Activated T-helper 2 cell treated with anti-CD3 and anti-CD28 coated beads, Interferon-gamma antibody, Interleukin-2, Interleukin-4, amounts not matched to agents 10 μg/mL and 5 μg/mL and 100 μg/mL, durations not matched to agents 14 hours and 24 hours and 36 hours (primary cell): ENCODE results near the gene KCNE4. TPM values are rescaled to one million over a fixed set of nuclear protein-coding genes. Genes with fewer than 3 reads are reported as not detected.

Source experiments
- DNase-seq: peaks from one replicate; pipeline ENCODE4 v3.0.0; 2021; ENCODE audit warnings: low spot score
- H3K27ac Mint-ChIP-seq: one replicate; pipeline ENCODE4 v1.8.0; 2021; ENCODE audit warnings: mixed read lengths
- H3K27me3 Mint-ChIP-seq: one replicate; pipeline ENCODE4 v1.8.0; 2021; ENCODE audit warnings: low read depth, mixed read lengths
- H3K36me3 Mint-ChIP-seq: one replicate; pipeline ENCODE4 v1.8.0; 2021; ENCODE audit warnings: low read depth, mixed read lengths
- H3K4me1 Mint-ChIP-seq: one replicate; pipeline ENCODE4 v1.8.0; 2021; ENCODE audit warnings: low read depth, mixed read lengths
- H3K4me3 Mint-ChIP-seq: one replicate; pipeline ENCODE4 v1.8.0; 2021; ENCODE audit warnings: low read depth, mild to moderate bottlenecking, moderate library complexity, mixed read lengths
- H3K9me3 Mint-ChIP-seq: one replicate; pipeline ENCODE4 v1.8.0; 2021; ENCODE audit warnings: mixed read lengths
- intact Hi-C: fragments of 100-400 bp; cut with micrococcal nuclease; formaldehyde crosslinking; loops from one replicate; pipeline ENCODE4 v1.15.1; 2023
- total RNA-seq: library from RNA; stranded (reverse); gene quantifications from 2 replicates; pipeline ENCODE4 v1.2.3, GENCODE V29; 2022

The KCNE4 gene
- total RNA-seq, 1 donor from 2014 or later: not detected

DNA sequence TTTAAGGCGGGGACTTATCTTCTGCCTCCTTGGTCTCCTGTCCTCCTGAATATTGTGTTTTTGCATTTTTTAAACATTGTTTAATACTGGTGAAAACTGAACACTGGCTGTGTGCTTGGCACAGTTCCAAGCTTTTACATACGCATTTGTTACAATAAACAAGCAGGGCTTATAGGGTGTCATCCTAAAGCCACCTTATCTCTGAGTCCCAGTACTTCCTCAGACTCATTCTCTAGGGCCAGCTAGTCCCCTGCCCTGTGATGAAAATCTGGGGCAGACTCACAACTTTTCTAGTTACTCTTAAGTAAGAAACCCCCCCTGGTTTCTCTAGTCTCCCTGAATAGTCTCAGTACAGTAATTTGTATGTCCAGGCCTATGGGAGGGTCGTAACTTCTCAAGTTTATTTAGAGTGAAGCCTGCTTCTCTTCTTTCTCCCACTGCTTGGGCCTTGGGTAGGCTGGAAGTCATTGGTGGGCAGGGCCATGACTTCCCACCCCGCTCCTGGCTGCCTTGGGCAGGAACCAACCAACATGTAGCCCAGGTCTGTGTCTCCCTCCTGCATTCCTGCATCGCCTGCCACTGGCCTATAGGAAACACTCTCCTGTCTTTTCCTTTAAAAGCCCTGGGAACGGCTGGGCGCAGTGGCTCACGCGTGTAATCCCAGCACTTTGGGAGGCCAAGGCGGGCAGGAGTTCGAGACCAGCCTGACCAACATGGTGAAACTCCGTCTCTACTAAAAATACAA is 7.7 kb upstream of the KCNE4 start:
- H3K27me3 Mint-ChIP-seq: no peaks in the 10 kb centered on the region
- intact Hi-C loops: no loop called here
- no peaks in the 10 kb centered on the region for H3K36me3 Mint-ChIP-seq
- no peak for DNase-seq
- H3K9me3 Mint-ChIP-seq: no peaks in the 10 kb centered on the region
- no peak overlapping the region for H3K27ac Mint-ChIP-seq
- H3K4me1 Mint-ChIP-seq: no peaks in the 10 kb centered on the region
- H3K4me3 Mint-ChIP-seq: no peak overlapping the region

DNA sequence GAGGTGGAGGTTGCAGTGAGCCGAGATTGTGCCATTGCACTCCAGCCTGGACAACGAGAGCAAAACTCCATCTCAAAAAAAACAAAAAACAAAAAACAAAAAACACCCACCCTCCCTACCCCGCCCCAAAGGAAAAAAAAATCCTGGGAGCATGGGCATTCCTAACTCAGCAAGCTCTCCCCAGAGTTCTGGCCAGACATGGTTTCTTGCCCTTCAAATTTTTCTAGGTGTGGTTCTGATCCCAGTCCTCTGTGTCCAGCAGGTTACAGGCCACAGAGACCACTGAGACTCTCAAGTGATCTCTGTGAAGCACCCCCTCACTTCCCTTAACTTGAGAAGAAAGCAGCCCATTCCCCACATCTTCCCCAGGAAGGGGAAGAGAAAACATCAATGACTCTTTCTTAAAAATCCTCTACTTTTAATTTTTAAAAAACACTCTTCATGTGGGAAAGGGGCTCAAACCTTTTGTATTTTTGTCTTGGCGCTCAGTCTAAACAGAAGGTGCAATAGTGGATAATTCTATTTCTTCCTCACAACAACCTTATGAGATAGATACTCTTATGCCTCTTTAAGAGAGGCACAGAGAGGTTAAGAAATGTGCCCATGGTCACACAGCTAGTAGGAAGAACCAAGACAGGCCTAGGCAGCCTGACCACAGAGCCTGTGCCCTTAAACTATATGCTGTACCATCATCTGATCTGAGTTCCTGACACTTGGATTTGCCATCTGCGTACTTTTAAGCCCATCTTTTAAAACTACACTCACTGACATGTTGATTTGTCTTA is 6.9 kb upstream of the KCNE4 start:
- DNase-seq: no peak
- no peaks in the 10 kb centered on the region for H3K4me1 Mint-ChIP-seq
- no peak overlapping the region for H3K4me3 Mint-ChIP-seq
- no peaks in the 10 kb centered on the region for H3K27me3 Mint-ChIP-seq
- intact Hi-C loops: no loop called here
- H3K9me3 Mint-ChIP-seq: no peaks in the 10 kb centered on the region
- no peaks in the 10 kb centered on the region for H3K36me3 Mint-ChIP-seq
- H3K27ac Mint-ChIP-seq: no peak overlapping the region

DNA sequence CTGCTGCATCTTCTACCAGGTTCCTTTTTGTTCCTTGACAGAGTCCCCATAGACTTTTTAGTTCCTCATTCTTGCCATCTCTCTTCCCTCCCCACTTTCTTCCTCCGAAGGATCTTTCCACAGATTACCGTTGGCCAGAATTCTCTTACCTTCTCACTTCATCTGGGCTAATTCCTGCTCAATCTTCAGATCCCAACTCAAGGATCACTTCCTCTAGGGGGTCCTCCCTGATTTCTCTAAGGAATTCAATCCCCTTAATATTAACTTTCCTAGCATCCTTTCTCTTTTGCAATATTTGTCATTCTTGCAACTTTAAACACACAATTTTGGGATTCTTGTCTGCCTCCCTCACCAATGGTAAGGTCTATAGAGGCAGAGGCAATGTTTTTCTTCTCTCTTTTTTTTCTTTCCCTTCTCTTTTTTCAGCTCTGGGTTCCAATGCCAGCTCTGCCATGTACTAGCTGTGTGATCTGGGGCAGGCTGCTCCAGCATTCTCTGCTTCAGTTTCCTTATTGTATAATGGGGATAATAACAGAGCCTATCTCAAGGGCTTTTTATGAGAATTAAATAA is 5.4 kb upstream of the KCNE4 start:
- DNase-seq: no peak
- no peaks in the 10 kb centered on the region for H3K27me3 Mint-ChIP-seq
- H3K4me3 Mint-ChIP-seq: no peak overlapping the region
- H3K9me3 Mint-ChIP-seq: no peaks in the 10 kb centered on the region
- H3K27ac Mint-ChIP-seq: no peak overlapping the region
- no peaks in the 10 kb centered on the region for H3K36me3 Mint-ChIP-seq
- H3K4me1 Mint-ChIP-seq: no peaks in the 10 kb centered on the region
- intact Hi-C loops: no loop called here

DNA sequence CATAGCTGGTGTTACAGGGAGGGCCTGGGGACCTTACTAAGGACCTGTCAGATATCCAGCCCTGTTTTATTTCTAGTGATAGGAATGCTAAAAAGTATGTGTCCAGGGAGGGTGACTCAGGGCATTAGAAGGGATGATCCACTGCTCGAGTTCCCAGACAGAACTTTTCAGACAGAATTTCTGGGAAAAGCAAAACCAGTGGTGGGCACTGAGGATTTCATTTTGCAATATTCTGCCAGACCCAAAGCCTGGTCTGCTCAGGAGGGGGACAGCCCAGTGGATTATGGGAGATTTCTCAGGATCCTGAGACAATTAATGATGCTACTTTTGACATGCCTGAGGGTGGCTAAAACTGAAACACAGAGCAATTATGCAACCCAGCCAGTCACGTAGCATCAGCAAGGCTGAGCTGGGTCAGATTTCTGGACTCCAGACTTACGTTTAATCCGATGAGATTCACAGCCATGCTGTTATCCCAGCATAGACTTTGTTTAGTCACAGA is 4.7 kb upstream of the KCNE4 start:
- no peak overlapping the region for H3K27ac Mint-ChIP-seq
- intact Hi-C loops: no loop called here

DNA sequence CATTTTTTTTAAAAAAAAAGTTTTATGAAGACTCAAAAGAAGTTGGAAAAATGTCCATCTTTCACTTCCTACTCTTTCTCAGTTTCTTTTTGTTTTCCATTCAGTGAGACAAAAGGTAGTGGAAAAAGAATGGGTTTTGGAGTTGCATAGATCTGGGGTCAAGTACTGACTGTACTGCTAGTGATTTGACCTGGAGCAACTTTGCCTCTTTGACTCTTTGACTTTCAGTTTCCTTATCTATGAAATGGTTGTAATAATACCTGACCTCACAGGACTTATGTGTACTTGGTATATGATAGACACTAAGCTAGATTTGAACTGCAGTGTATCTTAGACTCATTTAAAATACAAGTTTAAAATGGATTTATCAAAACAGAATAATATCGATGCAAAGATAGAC is 3.5 kb upstream of the KCNE4 start:
- intact Hi-C loops: no loop called here
- H3K4me3 Mint-ChIP-seq: no peak overlapping the region
- H3K27ac Mint-ChIP-seq: no peak overlapping the region
- H3K27me3 Mint-ChIP-seq: no peaks in the 10 kb centered on the region
- DNase-seq: no peak
- H3K4me1 Mint-ChIP-seq: no peaks in the 10 kb centered on the region
- H3K9me3 Mint-ChIP-seq: no peaks in the 10 kb centered on the region
- no peaks in the 10 kb centered on the region for H3K36me3 Mint-ChIP-seq

More for the DNA sequence above, 4.7 kb upstream of the KCNE4 start:
- Mint-ChIP-seq H3K4me3 (no peak overlapping the region), H3K27me3 (no peaks in the 10 kb centered on the region), H3K36me3 (no peaks in the 10 kb centered on the region), H3K4me1 (no peaks in the 10 kb centered on the region), H3K9me3 (no peaks in the 10 kb centered on the region)
- DNase-seq: no peak

DNA sequence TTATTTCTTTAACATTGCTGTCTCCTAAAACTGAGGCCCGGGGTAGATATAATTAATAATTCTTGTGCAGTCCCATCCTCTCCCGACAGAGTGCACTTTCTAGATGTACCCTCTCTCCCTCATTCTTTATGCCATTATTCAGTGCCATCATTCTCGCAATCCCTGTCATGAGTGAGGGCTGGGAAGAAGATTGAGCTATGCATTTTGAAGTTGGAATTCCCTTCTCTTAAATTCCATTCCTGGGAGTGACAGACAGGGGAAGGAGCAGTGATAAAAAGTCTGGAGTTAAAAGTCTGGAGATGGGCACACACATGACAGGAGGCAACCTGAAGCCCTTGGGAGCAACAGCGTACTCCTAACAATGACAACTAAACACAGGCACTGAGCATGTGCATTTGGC is 2.6 kb upstream of the KCNE4 start:
- Mint-ChIP-seq H3K27ac (no peak overlapping the region), H3K4me3 (no peak overlapping the region), H3K27me3 (no peaks in the 10 kb centered on the region), H3K4me1 (no peaks in the 10 kb centered on the region), H3K9me3 (no peaks in the 10 kb centered on the region), H3K36me3 (no peaks in the 10 kb centered on the region)
- intact Hi-C loops: no loop called here
- DNase-seq: no peak

DNA sequence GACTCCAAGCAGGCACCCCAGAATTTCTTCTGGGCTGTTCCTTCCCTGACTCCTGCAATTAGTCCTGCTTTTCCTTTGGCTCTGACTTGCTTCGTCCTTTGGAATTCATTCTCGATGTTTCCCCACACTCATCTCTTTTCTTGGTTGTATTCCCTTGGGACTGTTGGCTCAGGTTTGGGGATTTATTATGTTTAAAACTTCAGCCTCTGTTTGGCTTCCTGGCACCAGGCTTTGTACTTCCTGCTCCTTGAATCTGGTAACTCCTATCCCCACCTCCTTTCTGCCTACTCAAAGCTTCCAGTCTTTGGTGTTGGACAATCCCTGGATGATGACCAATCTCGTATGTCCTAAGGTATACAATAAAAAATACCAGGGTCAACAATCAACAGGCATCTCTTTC is 1.8 kb upstream of the KCNE4 start:
- no peak for DNase-seq
- Mint-ChIP-seq H3K4me3 (no peak overlapping the region), H3K27me3 (no peaks in the 10 kb centered on the region), H3K36me3 (no peaks in the 10 kb centered on the region), H3K27ac (no peak overlapping the region), H3K4me1 (no peaks in the 10 kb centered on the region), H3K9me3 (no peaks in the 10 kb centered on the region)
- intact Hi-C loops: no loop called here

DNA sequence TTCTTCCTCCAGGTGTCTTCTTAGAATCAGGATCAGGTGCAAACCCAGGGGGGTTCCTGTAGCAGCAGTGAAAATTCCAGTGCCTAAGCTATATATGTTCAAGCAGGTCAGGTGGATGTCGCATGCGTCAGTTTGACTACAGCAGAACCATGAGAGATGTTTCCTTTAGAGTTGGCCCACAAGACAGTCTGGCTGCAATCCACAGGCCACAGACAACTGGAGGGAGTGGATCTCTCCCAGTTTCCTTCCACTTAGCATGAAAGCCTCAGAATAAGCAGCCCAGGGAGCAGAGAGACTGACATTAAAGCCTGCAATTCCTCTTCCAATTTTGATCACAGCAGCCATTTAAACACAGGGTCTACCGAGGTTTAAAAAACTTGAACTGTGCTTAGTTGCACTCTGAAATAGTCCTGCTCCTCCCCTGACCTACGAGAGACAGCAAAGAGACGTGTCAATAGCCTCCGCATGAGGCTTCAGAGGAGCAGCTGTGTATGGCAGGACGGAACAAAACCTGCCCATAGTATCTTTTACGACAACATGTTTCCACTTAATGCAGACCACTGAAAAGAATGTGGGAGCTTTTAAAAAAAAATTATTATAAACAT is 988 bp upstream of the KCNE4 start:
- intact Hi-C loops: no loop called here

DNA sequence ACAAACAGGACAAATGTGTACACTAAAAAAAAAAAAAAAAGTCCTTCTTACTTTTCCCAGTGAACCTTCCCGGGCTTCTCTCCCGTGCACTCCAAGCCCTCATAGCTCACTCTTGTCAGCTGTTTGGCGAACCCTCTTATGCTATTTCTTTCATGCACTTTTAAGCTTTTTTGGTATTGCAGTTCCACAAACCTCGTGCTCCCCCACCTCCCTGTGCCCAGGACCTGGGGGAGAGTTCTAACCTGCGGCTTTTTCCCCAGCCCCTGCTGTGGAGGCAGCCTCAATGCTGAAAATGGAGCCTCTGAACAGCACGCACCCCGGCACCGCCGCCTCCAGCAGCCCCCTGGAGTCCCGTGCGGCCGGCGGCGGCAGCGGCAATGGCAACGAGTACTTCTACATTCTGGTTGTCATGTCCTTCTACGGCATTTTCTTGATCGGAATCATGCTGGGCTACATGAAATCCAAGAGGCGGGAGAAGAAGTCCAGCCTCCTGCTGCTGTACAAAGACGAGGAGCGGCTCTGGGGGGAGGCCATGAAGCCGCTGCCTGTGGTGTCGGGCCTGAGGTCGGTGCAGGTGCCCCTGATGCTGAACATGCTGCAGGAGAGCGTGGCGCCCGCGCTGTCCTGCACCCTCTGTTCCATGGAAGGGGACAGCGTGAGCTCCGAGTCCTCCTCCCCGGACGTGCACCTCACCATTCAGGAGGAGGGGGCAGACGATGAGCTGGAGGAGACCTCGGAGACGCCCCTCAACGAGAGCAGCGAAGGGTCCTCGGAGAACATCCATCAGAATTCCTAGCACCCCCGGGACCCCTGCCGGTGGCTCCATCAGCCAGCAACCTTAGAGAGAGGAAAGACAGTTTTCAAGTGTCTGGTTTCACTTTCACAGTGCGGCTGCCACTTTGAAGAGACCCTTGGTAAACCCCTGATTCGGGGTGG is 826 bp downstream of the KCNE4 start:
- intact Hi-C loops: no loop called here
- Mint-ChIP-seq H3K36me3 (no peaks in the 10 kb centered on the region), H3K9me3 (no peaks in the 10 kb centered on the region), H3K4me3 (no peak overlapping the region), H3K27me3 (no peaks in the 10 kb centered on the region), H3K4me1 (no peaks in the 10 kb centered on the region), H3K27ac (no peak overlapping the region)
- DNase-seq: no peak

More for the DNA sequence above, 988 bp upstream of the KCNE4 start:
- H3K36me3 Mint-ChIP-seq: no peaks in the 10 kb centered on the region
- no peaks in the 10 kb centered on the region for H3K9me3 Mint-ChIP-seq
- no peaks in the 10 kb centered on the region for H3K4me1 Mint-ChIP-seq
- H3K27ac Mint-ChIP-seq: no peak overlapping the region
- no peak overlapping the region for H3K4me3 Mint-ChIP-seq
- no peaks in the 10 kb centered on the region for H3K27me3 Mint-ChIP-seq
- DNase-seq: no peak

DNA sequence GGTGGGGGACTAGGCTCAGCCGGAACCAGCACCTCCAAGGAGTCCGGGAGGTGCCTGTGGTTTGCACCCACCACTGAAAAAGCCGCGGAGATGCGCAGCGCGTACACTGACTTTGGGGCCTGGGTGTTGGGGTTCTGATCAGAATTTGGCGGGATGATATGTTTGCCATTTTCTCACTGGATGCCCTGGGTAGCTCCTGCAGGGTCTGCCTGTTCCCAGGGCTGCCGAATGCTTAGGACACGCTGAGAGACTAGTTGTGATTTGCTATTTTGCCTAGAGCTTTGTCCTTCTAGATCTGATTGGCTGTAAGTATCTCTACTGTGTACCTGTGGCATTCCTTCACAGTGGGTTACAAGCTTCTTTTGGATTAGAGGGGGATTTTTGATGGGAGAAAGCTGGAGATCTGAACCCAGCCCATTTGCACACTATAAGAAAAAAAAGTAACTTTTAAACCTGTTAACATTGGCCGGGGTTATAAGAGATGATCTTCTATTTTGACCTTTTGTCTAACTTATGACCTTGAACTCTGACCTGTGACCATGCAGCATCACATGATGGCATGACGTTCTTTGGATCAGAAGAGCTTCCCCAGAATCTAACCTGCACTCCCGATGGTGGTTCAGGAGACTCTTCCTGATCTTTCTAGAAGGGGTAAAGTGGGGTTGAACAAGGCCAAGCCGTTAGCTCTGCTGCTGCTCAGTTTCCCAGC is 1.6 kb downstream of the KCNE4 start:
- H3K4me1 Mint-ChIP-seq: no peaks in the 10 kb centered on the region

DNA sequence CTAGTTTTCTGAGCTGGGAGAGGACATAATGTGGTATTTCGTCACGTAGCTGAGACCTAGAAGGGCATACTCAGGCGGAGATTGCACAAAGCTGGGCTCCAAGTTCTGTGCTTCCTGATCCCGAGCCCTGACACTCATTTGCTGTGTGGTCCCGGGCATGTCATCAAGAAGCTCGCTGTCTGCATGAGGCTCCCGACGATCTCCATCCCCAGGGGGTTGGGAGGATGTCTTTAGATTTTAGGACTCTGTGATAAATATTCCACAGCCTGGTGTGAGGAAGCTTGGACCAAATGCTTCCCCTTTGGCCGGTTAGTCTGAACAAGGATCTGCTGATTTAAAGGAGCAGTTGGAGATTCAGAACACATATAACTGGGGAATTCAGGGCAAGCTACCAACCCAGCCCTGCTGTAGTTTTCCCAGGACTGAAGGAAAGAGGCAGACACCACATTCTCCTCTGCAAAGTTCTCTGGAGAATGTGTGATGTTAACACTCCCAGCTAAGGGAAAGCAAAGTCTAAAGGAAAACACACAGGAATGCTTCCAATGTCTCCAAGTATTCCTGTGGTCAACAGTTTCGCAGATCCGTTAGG is 2.3 kb downstream of the KCNE4 start:
- Mint-ChIP-seq H3K4me3 (no peak overlapping the region), H3K27me3 (no peaks in the 10 kb centered on the region), H3K9me3 (no peaks in the 10 kb centered on the region), H3K36me3 (no peaks in the 10 kb centered on the region), H3K4me1 (no peaks in the 10 kb centered on the region), H3K27ac (no peak overlapping the region)
- intact Hi-C loops: no loop called here
- DNase-seq: no peak

More for the DNA sequence above, 1.6 kb downstream of the KCNE4 start:
- no peaks in the 10 kb centered on the region for H3K9me3 Mint-ChIP-seq
- H3K27me3 Mint-ChIP-seq: no peaks in the 10 kb centered on the region
- no peak for DNase-seq
- no peaks in the 10 kb centered on the region for H3K36me3 Mint-ChIP-seq
- intact Hi-C loops: no loop called here
- no peak overlapping the region for H3K27ac Mint-ChIP-seq
- no peak overlapping the region for H3K4me3 Mint-ChIP-seq
